ENCODE data around the gene DPF3.

Gene DPF3

GRCh38 chr14:72758993-72759392 is 134.9 kb downstream of the DPF3 start:
- TF ChIP-seq CTCF (IDR thresholded peaks at IDR 0.05; ENCODE audit: insufficient read depth, low read length, poor library complexity, severe bottlenecking) = no peak
- DNase-seq (ENCODE audit: extremely low read depth, insufficient read length) = no peak
- Histone ChIP-seq H3K36me3 (ENCODE audit: control insufficient read depth, insufficient read depth, low read length) (no peaks in the 10 kb centered on the region), H3K27me3 (replicated peaks; ENCODE audit: control insufficient read depth, insufficient read depth, low read length) (no peaks in the 10 kb centered on the region), H3K4me3 (replicated peaks; ENCODE audit: low read depth, low read length) (no peak overlapping the region)

GRCh38 chr14:72758420-72758819 is 135.5 kb downstream of the DPF3 start:
- no peak overlapping the region for H3K4me3 ChIP-seq (replicated peaks; ENCODE audit: low read depth, low read length)
- DNase-seq (ENCODE audit: extremely low read depth, insufficient read length) = no peak
- no peak for TF ChIP-seq CTCF (IDR thresholded peaks at IDR 0.05; ENCODE audit: insufficient read depth, low read length, poor library complexity, severe bottlenecking)
- no peaks in the 10 kb centered on the region for H3K27me3 ChIP-seq (replicated peaks; ENCODE audit: control insufficient read depth, insufficient read depth, low read length)
- H3K36me3 ChIP-seq (ENCODE audit: control insufficient read depth, insufficient read depth, low read length) = no peaks in the 10 kb centered on the region; the same call in 1 of the 2 replicates

- Histone ChIP-seq H3K27me3 (replicated peaks; ENCODE audit: control insufficient read depth, insufficient read depth, low read length) (no peaks in the 10 kb centered on the region), H3K36me3 (ENCODE audit: control insufficient read depth, insufficient read depth, low read length) (peaks cover under 1% of the 10 kb centered on the region), H3K4me3 (replicated peaks; ENCODE audit: low read depth, low read length) (no peak overlapping the region)
- DNase-seq (ENCODE audit: extremely low read depth, insufficient read length) = no peak
- no peak for TF ChIP-seq CTCF (IDR thresholded peaks at IDR 0.05; ENCODE audit: insufficient read depth, low read length, poor library complexity, severe bottlenecking)
These were observed 136.9 kb downstream of the DPF3 start for GRCh38 chr14:72756967-72757366.

GRCh38 chr14:72755766-72756165 is 138.1 kb downstream of the DPF3 start:
- no peak for TF ChIP-seq CTCF (IDR thresholded peaks at IDR 0.05; ENCODE audit: insufficient read depth, low read length, poor library complexity, severe bottlenecking)
- no peak for DNase-seq (ENCODE audit: extremely low read depth, insufficient read length)
- Histone ChIP-seq H3K36me3 (ENCODE audit: control insufficient read depth, insufficient read depth, low read length) (peaks cover 1% of the 10 kb centered on the region), H3K27me3 (replicated peaks; ENCODE audit: control insufficient read depth, insufficient read depth, low read length) (no peaks in the 10 kb centered on the region), H3K4me3 (replicated peaks; ENCODE audit: low read depth, low read length) (no peak overlapping the region)

GRCh38 chr14:72754949-72755348 is 139.0 kb downstream of the DPF3 start:
- H3K27me3 ChIP-seq (replicated peaks; ENCODE audit: control insufficient read depth, insufficient read depth, low read length) = no peaks in the 10 kb centered on the region
- no peak for DNase-seq (ENCODE audit: extremely low read depth, insufficient read length)
- H3K4me3 ChIP-seq (replicated peaks; ENCODE audit: low read depth, low read length) = no peak overlapping the region
- peaks cover 1% of the 10 kb centered on the region for H3K36me3 ChIP-seq (ENCODE audit: control insufficient read depth, insufficient read depth, low read length)
- TF ChIP-seq CTCF (IDR thresholded peaks at IDR 0.05; ENCODE audit: insufficient read depth, low read length, poor library complexity, severe bottlenecking) = no peak

- Histone ChIP-seq H3K4me3 (replicated peaks; ENCODE audit: low read depth, low read length) (no peak overlapping the region), H3K27me3 (replicated peaks; ENCODE audit: control insufficient read depth, insufficient read depth, low read length) (no peaks in the 10 kb centered on the region), H3K36me3 (ENCODE audit: control insufficient read depth, insufficient read depth, low read length) (peaks cover 1% of the 10 kb centered on the region)
- DNase-seq (ENCODE audit: extremely low read depth, insufficient read length) = no peak
- TF ChIP-seq CTCF (IDR thresholded peaks at IDR 0.05; ENCODE audit: insufficient read depth, low read length, poor library complexity, severe bottlenecking) = no peak
These were observed 140.0 kb downstream of the DPF3 start for GRCh38 chr14:72753879-72754400.
